H9 (cell line): ENCODE results near the gene SLC16A1. TPM values are rescaled to one million over a fixed set of nuclear protein-coding genes. Genes with fewer than 3 reads are reported as not detected.
A peak's percentile ranks its signal among the peaks of the same experiment; 100 is the strongest.

ENCODE experiments used
- DNase-seq: peaks from one replicate; pipeline ENCODE4 v3.0.0-alpha.2; 2017
- H2AFZ ChIP-seq: one replicate; pipeline ENCODE4 v1.6.1; 2013; ENCODE audit warnings: mild to moderate bottlenecking, low read length, control low read depth, moderate library complexity
- H2AK5ac ChIP-seq: 2 replicates; pipeline ENCODE4 v1.6.1; 2013; ENCODE audit warnings: low read length, control low read depth, mixed read lengths; ENCODE audit not compliant: insufficient read length
- H2BK120ac ChIP-seq: one replicate; pipeline ENCODE4 v1.6.1; 2013; ENCODE audit warnings: low read depth, mild to moderate bottlenecking, low read length, control low read depth, inconsistent platforms; ENCODE audit not compliant: poor library complexity, severe bottlenecking
- H2BK12ac ChIP-seq: 2 replicates; pipeline ENCODE4 v1.6.1; 2013; ENCODE audit warnings: low read length, control low read depth, mixed read lengths, low read depth; ENCODE audit not compliant: insufficient read length
- H2BK15ac ChIP-seq: 2 replicates; pipeline ENCODE4 v1.6.1; 2013; ENCODE audit warnings: low read depth, low read length, control low read depth
- H2BK20ac ChIP-seq: one replicate; pipeline ENCODE4 v1.6.1; 2013; ENCODE audit warnings: low read depth, mild to moderate bottlenecking, low read length, control low read depth, inconsistent platforms; ENCODE audit not compliant: poor library complexity, severe bottlenecking
- H2BK5ac ChIP-seq: 2 replicates; pipeline ENCODE4 v1.6.1; 2013; ENCODE audit warnings: low read length, control low read depth, mixed read lengths; ENCODE audit not compliant: insufficient read length
- H3K14ac ChIP-seq: 2 replicates; pipeline ENCODE4 v1.6.1; 2013; ENCODE audit warnings: low read length, control low read depth; ENCODE audit not compliant: insufficient read depth
- H3K18ac ChIP-seq: 2 replicates; pipeline ENCODE4 v1.6.1; 2013; ENCODE audit warnings: low read depth, mild to moderate bottlenecking, mixed read lengths, low read length, control low read depth; ENCODE audit not compliant: insufficient read length
- H3K23ac ChIP-seq: 2 replicates; pipeline ENCODE4 v1.6.1; 2013; ENCODE audit warnings: low read length, control low read depth, mixed read lengths, low read depth; ENCODE audit not compliant: insufficient read length
- H3K23me2 ChIP-seq: 2 replicates; pipeline ENCODE4 v1.6.1; 2013; ENCODE audit warnings: low read depth, mild to moderate bottlenecking, mixed read lengths, low read length, control low read depth; ENCODE audit not compliant: insufficient read length, poor library complexity, severe bottlenecking
- H3K27ac ChIP-seq: 2 replicates; pipeline ENCODE4 v1.5.1; 2013; ENCODE audit warnings: low read length, control low read depth, mixed read lengths, low read depth; ENCODE audit not compliant: insufficient read length
- H3K27me3 ChIP-seq: 2 replicates; pipeline ENCODE4 v1.6.1; 2013; ENCODE audit warnings: low read length, control low read depth, inconsistent platforms; ENCODE audit not compliant: insufficient read depth
- H3K4ac ChIP-seq: 2 replicates; pipeline ENCODE4 v1.6.1; 2013; ENCODE audit warnings: low read depth, mild to moderate bottlenecking, control low read depth, inconsistent platforms, low read length, moderate library complexity
- H3K4me1 ChIP-seq: 2 replicates; pipeline ENCODE4 v1.6.1; 2013; ENCODE audit warnings: low read length, control low read depth, inconsistent platforms; ENCODE audit not compliant: insufficient read depth
- H3K4me2 ChIP-seq: 2 replicates; pipeline ENCODE4 v1.6.1; 2013; ENCODE audit warnings: low read length, control low read depth, mixed read lengths; ENCODE audit not compliant: insufficient read length, insufficient read depth
- H3K56ac ChIP-seq: 2 replicates; pipeline ENCODE4 v1.6.1; 2013; ENCODE audit warnings: low read depth, mild to moderate bottlenecking, mixed read lengths, low read length, control low read depth; ENCODE audit not compliant: insufficient read length
- H3K79me1 ChIP-seq: 2 replicates; pipeline ENCODE4 v1.6.1; 2013; ENCODE audit warnings: low read depth, mild to moderate bottlenecking, moderate library complexity, low read length, control low read depth, inconsistent platforms; ENCODE audit not compliant: insufficient read depth, poor library complexity, severe bottlenecking
- H3K79me2 ChIP-seq: 2 replicates; pipeline ENCODE4 v1.6.1; 2013; ENCODE audit warnings: low read length, control low read depth, inconsistent platforms; ENCODE audit not compliant: insufficient read depth
- H3K9ac ChIP-seq: 2 replicates; pipeline ENCODE4 v1.6.1; 2013; ENCODE audit warnings: low read length, control low read depth, mixed read lengths; ENCODE audit not compliant: insufficient read length; ENCODE audit errors: extremely low read depth
- H3K9me3 ChIP-seq: one replicate; pipeline ENCODE4 v1.6.1; 2013; ENCODE audit warnings: low read depth, low read length, inconsistent platforms; ENCODE audit not compliant: control insufficient read depth
- H3T11ph ChIP-seq: one replicate; pipeline ENCODE4 v1.6.1; 2013; ENCODE audit warnings: mild to moderate bottlenecking, low read length, control low read depth, inconsistent platforms
- H4K20me1 ChIP-seq: one replicate; pipeline ENCODE4 v1.6.1; 2013; ENCODE audit not compliant: control insufficient read depth, insufficient read length, insufficient read depth
- H4K5ac ChIP-seq: 2 replicates; pipeline ENCODE4 v1.6.1; 2013; ENCODE audit warnings: low read depth, mild to moderate bottlenecking, mixed read lengths, low read length, control low read depth; ENCODE audit not compliant: insufficient read length
- H4K8ac ChIP-seq: replicated peaks from 2 replicates; pipeline ENCODE4 v1.6.1; 2013; ENCODE audit warnings: low read length, control low read depth, mixed read lengths, low read depth; ENCODE audit not compliant: insufficient read length
- H4K91ac ChIP-seq: 2 replicates; pipeline ENCODE4 v1.6.1; 2013; ENCODE audit warnings: low read depth, mild to moderate bottlenecking, moderate library complexity, mixed read lengths, low read length, control low read depth; ENCODE audit not compliant: insufficient read length
- H3K27ac Mint-ChIP-seq, 3 experiments: 2 replicates in 2 of 3; 3 replicates in 1 of 3; pipeline ENCODE4 v1.8.0; 2020 to 2021; ENCODE audit warnings: mixed read lengths in 3 of 3, mild to moderate bottlenecking in 1 of 3, moderate library complexity in 1 of 3
- H3K27me3 Mint-ChIP-seq: 2 replicates; pipeline ENCODE4 v1.8.0; 2021; ENCODE audit warnings: low read depth, mild to moderate bottlenecking, moderate library complexity, mixed read lengths
- H3K36me3 Mint-ChIP-seq, 3 experiments: 2 replicates in 2 of 3; 3 replicates in 1 of 3; pipeline ENCODE4 v1.8.0; 2020 to 2021; ENCODE audit warnings: low read depth in 3 of 3, mixed read lengths in 3 of 3; ENCODE audit not compliant: insufficient read depth in 1 of 3
- H3K4me1 Mint-ChIP-seq, 2 experiments: 2 replicates each; pipeline ENCODE4 v1.8.0; 2020; ENCODE audit warnings: mixed read lengths in 2 of 2
- H3K4me3 Mint-ChIP-seq, 2 experiments: 2 replicates in 1 of 2; 3 replicates in 1 of 2; pipeline ENCODE4 v1.8.0; 2020 to 2021; ENCODE audit warnings: mild to moderate bottlenecking in 2 of 2, mixed read lengths in 2 of 2, moderate library complexity in 1 of 2
- H3K9me3 Mint-ChIP-seq, 2 experiments: 2 replicates in 1 of 2; 3 replicates in 1 of 2; pipeline ENCODE4 v1.8.0; 2020; ENCODE audit warnings: mild to moderate bottlenecking in 2 of 2, mixed read lengths in 2 of 2, moderate library complexity in 1 of 2
- WGBS: extraction: QIAGEN DNeasy Blood & Tissue Kit; methylation state at CpG from one replicate; pipeline ENCODE4 v1.1.7; 2013; ENCODE audit warnings: missing lambda C conversion rate, low lambda C conversion rate, mixed read lengths; ENCODE audit not compliant: insufficient read length; ENCODE audit errors: extremely low coverage; 5-methylcytosine and 5-hydroxymethylcytosine counted together
- total RNA-seq: library from RNA; stranded (reverse); gene quantifications from 2 replicates; pipeline ENCODE4 v1.2.1, GENCODE V29; 2021
- TF ChIP-seq, protein P1 (sequence below): fragments of 200-600 bp; sonication (generic); conservative IDR thresholded peaks from 3 replicates; pipeline ENCODE4 v1.8.0; 2021; ENCODE audit warnings: antibody characterized with exemption, mild to moderate bottlenecking

The SLC16A1 gene
- total RNA-seq, 1 experiment from 2014 or later, result 381 TPM

DNA sequence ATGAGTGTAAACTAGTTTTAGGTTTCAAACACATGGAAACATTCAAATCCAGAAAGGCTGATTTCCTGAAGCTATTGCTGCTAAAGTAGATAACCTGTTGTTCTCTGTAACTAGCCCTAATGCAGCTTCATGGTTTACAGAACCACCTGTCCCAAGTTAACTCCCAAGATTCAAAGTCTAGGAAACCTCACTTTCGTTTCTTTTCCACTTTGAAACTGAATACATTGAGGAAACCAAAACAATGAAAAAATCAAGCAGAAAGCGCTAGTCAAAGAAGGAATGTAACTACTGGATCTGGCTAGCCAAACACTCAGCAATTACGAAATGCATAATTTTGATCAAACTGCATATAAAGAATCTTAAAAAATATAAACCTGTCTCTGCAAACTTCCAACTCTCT lies 17.8 kb downstream of the SLC16A1 start:
- Histone ChIP-seq H4K91ac (no peak overlapping the region), H3K23me2 (no peaks in the 10 kb centered on the region), H3K18ac (no peak overlapping the region), H3T11ph (no peak overlapping the region), H3K23ac (no peak overlapping the region), H2BK15ac (no peak overlapping the region), H3K9ac (no peak overlapping the region), H3K9me3 (no peaks in the 10 kb centered on the region), H2AK5ac (no peak overlapping the region), H2BK120ac (no peak overlapping the region), H3K27ac (no peak overlapping the region), H4K8ac (no peak overlapping the region), H3K79me2 (peaks cover 73% of the 10 kb centered on the region; the same call in 1 of the 2 replicates), H3K56ac (no peak overlapping the region), H2BK12ac (no peak overlapping the region), H3K79me1 (peaks cover 5% of the 10 kb centered on the region), H3K4ac (no peak overlapping the region), H3K27me3 (no peaks in the 10 kb centered on the region), H2BK5ac (no peak overlapping the region), H3K14ac (no peak overlapping the region), H3K4me1 (no peaks in the 10 kb centered on the region; the same call in 1 of the 2 replicates), H4K5ac (no peak overlapping the region), H3K4me2 (no peak overlapping the region), H2AFZ (no peak overlapping the region), H4K20me1 (no peaks in the 10 kb centered on the region), H2BK20ac (no peak overlapping the region)
- peaks cover 45 to 61% of the 10 kb centered on the region in 2 experiments for H3K4me1 Mint-ChIP-seq
- H3K27ac Mint-ChIP-seq, result peak overlapping the region in 2 of 3 experiments; percentile 25 to 94; a peak in 4 of 7 replicates
- no peaks in the 10 kb centered on the region for H3K9me3 Mint-ChIP-seq
- peaks cover 13 to 43% (median 31%) of the 10 kb centered on the region in 3 experiments; a peak in 6 of 7 replicates for H3K36me3 Mint-ChIP-seq
- no peak for DNase-seq
- H3K27me3 Mint-ChIP-seq, result no peaks in the 10 kb centered on the region
- TF ChIP-seq, protein P1, sequence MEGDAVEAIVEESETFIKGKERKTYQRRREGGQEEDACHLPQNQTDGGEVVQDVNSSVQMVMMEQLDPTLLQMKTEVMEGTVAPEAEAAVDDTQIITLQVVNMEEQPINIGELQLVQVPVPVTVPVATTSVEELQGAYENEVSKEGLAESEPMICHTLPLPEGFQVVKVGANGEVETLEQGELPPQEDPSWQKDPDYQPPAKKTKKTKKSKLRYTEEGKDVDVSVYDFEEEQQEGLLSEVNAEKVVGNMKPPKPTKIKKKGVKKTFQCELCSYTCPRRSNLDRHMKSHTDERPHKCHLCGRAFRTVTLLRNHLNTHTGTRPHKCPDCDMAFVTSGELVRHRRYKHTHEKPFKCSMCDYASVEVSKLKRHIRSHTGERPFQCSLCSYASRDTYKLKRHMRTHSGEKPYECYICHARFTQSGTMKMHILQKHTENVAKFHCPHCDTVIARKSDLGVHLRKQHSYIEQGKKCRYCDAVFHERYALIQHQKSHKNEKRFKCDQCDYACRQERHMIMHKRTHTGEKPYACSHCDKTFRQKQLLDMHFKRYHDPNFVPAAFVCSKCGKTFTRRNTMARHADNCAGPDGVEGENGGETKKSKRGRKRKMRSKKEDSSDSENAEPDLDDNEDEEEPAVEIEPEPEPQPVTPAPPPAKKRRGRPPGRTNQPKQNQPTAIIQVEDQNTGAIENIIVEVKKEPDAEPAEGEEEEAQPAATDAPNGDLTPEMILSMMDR, result no peak
- no CpG with 5 or more reads among the region's 3 CpGs for WGBS
- H3K4me3 Mint-ChIP-seq, result 0 out of 5 replicates have a peak overlapping the region, but pooled peaks of 1 of the 2 experiments have one; percentile 24
